Suppressor macrophage treated with lipopolysaccharide for 1 hour (primary cell): Measurements from ENCODE around the gene SMG7.
A peak's percentile ranks its signal among the peaks of the same experiment; 100 is the strongest.

Experiments used
- DNase-seq, 3 donors: peaks; one replicate each; pipeline ENCODE4 v3.0.0-alpha.2; 2020 to 2022

Gene SMG7

GRCh38 chr1:183592733-183593132, 120.4 kb downstream of the SMG7 start:
- no peak for DNase-seq

- peak; percentile 84 to 91 (median 90) for DNase-seq
Observed at GRCh38 chr1:183593356-183593755, 121.1 kb downstream of the SMG7 start.

- DNase-seq, result no peak
Observed at GRCh38 chr1:183595537-183595936, 123.2 kb downstream of the SMG7 start.

- peak in 1 of 3 donors; percentile 17 for DNase-seq
Observed at GRCh38 chr1:183596500-183596899, 124.2 kb downstream of the SMG7 start.

GRCh38 chr1:183597656-183598347, 125.5 kb downstream of the SMG7 start:
- no peak for DNase-seq

GRCh38 chr1:183598386-183598785, 126.1 kb downstream of the SMG7 start:
- DNase-seq, result peak in 2 of 3 donors; percentile 55 to 70

GRCh38 chr1:183600136-183600535, 127.8 kb downstream of the SMG7 start:
- DNase-seq, result peak; percentile 85 to 95 (median 94)

GRCh38 chr1:183600634-183601033, 128.3 kb downstream of the SMG7 start:
- DNase-seq, result peak in 2 of 3 donors; percentile 35 to 55

- DNase-seq, result no peak
Observed at GRCh38 chr1:183602510-183602909, 130.2 kb downstream of the SMG7 start.
